Measurements from ENCODE around the gene FERMT1.

- TF ChIP-seq CTCF (IDR thresholded peaks at IDR 0.05; ENCODE audit: insufficient read depth, low read depth, low read length) (no peak), EZH2 (IDR thresholded peaks at IDR 0.05; ENCODE audit: insufficient read depth, low read length) (no peak)
Observed at GRCh38 chr20:6074145-6074561, 48.7 kb downstream of the FERMT1 start.

Data from astrocyte (in vitro differentiated cells and primary cell).